Transverse colon (tissue), 4 donors: ENCODE data around the gene HPX. TPM values are rescaled to one million over a fixed set of nuclear protein-coding genes. Genes with fewer than 3 reads are reported as not detected.
A peak's percentile ranks its signal among the peaks of the same experiment; 100 is the strongest.

Experiments
- DNase-seq: peaks from one replicate; pipeline ENCODE4 v3.0.0-alpha.2; 2019
- H3K27ac ChIP-seq, 4 donors: fragments of 200-600 bp; sonication (generic); 2 replicates each; pipeline ENCODE4 v1.5.1; 2016 to 2018; ENCODE audit warnings: inconsistent platforms in 4 of 4
- H3K27me3 ChIP-seq: fragments of 200-600 bp; sonication (generic); 2 replicates; pipeline ENCODE4 v1.5.1; 2017; ENCODE audit warnings: inconsistent platforms
- H3K36me3 ChIP-seq, 4 donors: fragments of 200-600 bp; sonication (generic); 2 replicates each; pipeline ENCODE4 v1.5.1; 2017 to 2019; ENCODE audit warnings: inconsistent platforms in 4 of 4
- H3K4me1 ChIP-seq, 4 donors: fragments of 200-600 bp; sonication (generic); 2 replicates each; pipeline ENCODE4 v1.5.1; 2017 to 2020; ENCODE audit warnings: inconsistent platforms in 4 of 4
- H3K4me3 ChIP-seq, 4 donors: fragments of 200-600 bp; sonication (generic); 1 replicate in 1 of 4; 2 replicates in 3 of 4; pipeline versions ENCODE4 v1.5.1 to v1.6.1; 2017 to 2019; ENCODE audit warnings: inconsistent platforms in 4 of 4
- H3K9me3 ChIP-seq, 2 donors: fragments of 200-600 bp; sonication (generic); 2 replicates each; pipeline ENCODE4 v1.5.1; 2017 to 2019; ENCODE audit warnings: inconsistent platforms in 2 of 2
- EP300 ChIP-seq: sonication (generic); formaldehyde crosslinking; IDR thresholded peaks from one replicate; pipeline ENCODE4 v1.6.1; 2017; ENCODE audit warnings: antibody characterized with exemption, low read depth
- POLR2A ChIP-seq: fragments of 450-650 bp; IDR thresholded peaks from one replicate; pipeline ENCODE4 v1.6.1; 2016; ENCODE audit warnings: antibody characterized with exemption, mild to moderate bottlenecking, moderate library complexity
- POLR2AphosphoS5 ChIP-seq, 3 donors: sonication (generic); formaldehyde crosslinking; IDR thresholded peaks; one replicate each; pipeline ENCODE4 v1.6.1; 2016; ENCODE audit warnings: antibody characterized with exemption in 3 of 3
- WGBS, 2 donors: methylation state at CpG; one replicate each; pipeline ENCODE4 v1.1.5; 2018; ENCODE audit warnings: low coverage in 1 of 2; 5-methylcytosine and 5-hydroxymethylcytosine counted together
- in situ Hi-C, 4 donors: fragments of 200-750 bp; cut with MboI; loops; one replicate each; pipeline versions ENCODE4 v1.15.0 to v1.15.1; 2017; ENCODE audit warnings: low sequenced_read_pairs in 3 of 4, low pct_ligation_motif_present in 1 of 4, low pct_unique_long_range_greater_than_20kb in 1 of 4
- intact Hi-C: fragments of 100-400 bp; cut with DNase I; formaldehyde crosslinking; loops from one replicate; pipeline ENCODE4 v1.15.1; 2023; ENCODE audit warnings: low total_unique reads
- total RNA-seq, 4 donors: library from RNA; depleted of rRNA; stranded (reverse); fragments of >200 nt; gene quantifications; one replicate each; pipeline ENCODE4 v1.1.0, GENCODE V29; 2016
- TF ChIP-seq, protein P1 (sequence below), 5 experiments: fragments of 200-600 bp in 3 of 5; fragments of 450-650 bp in 2 of 5; sonication (generic) in 3 of 5; IDR thresholded peaks; 1 replicate in 2 of 5; 2 replicates in 3 of 5; pipeline ENCODE4 v1.5.1; 2016 to 2017; ENCODE audit warnings: antibody characterized with exemption in 5 of 5, inconsistent platforms in 3 of 5, mild to moderate bottlenecking in 2 of 5, moderate library complexity in 1 of 5

Gene HPX
- total RNA-seq, 4 donors from 2014 or later, result 1.8 to 4.6 TPM; not detected in 2

DNA sequence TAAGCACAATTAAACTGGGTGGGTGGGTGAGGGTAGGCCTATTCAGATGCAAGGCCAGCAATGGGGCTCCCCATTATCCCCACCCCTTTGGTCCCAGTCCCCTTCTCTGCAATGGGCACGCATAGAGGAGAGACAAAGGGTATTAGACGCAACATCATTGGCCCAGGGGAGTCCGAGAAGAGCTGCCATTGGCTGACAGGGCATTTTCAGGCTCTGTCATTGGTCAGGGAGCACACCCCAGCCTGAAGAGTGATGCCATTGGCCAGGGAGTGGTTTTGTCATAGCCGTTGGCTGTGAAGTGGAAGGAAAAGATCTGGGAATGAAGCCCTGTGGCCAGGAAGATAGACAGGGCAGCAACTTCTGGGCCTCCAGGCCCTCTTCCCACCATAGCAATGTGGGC, 35.8 kb upstream of the HPX start:
- TF ChIP-seq EP300 (no peak), POLR2AphosphoS5 (IDR thresholded peaks at IDR 0.05) (no peak), POLR2A (no peak)
- TF ChIP-seq, protein P1, sequence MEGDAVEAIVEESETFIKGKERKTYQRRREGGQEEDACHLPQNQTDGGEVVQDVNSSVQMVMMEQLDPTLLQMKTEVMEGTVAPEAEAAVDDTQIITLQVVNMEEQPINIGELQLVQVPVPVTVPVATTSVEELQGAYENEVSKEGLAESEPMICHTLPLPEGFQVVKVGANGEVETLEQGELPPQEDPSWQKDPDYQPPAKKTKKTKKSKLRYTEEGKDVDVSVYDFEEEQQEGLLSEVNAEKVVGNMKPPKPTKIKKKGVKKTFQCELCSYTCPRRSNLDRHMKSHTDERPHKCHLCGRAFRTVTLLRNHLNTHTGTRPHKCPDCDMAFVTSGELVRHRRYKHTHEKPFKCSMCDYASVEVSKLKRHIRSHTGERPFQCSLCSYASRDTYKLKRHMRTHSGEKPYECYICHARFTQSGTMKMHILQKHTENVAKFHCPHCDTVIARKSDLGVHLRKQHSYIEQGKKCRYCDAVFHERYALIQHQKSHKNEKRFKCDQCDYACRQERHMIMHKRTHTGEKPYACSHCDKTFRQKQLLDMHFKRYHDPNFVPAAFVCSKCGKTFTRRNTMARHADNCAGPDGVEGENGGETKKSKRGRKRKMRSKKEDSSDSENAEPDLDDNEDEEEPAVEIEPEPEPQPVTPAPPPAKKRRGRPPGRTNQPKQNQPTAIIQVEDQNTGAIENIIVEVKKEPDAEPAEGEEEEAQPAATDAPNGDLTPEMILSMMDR (IDR thresholded peaks at IDR 0.05), result no peak
- intact Hi-C loops, result no loop called here
- in situ Hi-C loops, result loop anchor here in 1 of 4 donors (10.0 kb wide), 1 partner anchor 128 kb away; the partner anchor contains the start of genes ILK and RRP8
- Histone ChIP-seq H3K36me3 (peaks cover 0 to 9% (median 0%) of the 10 kb centered on the region in 4 donors), H3K27me3 (no peaks in the 10 kb centered on the region), H3K27ac (peak overlapping the region in 3 of 4 donors; percentile 92 to 99 (median 97)), H3K4me3 (no peak overlapping the region), H3K9me3 (no peaks in the 10 kb centered on the region), H3K4me1 (peaks cover 9 to 48% (median 44%) of the 10 kb centered on the region in 4 donors)
- no peak for DNase-seq
- 88% methylated on average over 4 of the region's 4 CpGs; no CpG with 5 or more reads in 1 of the 2 donors for WGBS, 2 donors

DNA sequence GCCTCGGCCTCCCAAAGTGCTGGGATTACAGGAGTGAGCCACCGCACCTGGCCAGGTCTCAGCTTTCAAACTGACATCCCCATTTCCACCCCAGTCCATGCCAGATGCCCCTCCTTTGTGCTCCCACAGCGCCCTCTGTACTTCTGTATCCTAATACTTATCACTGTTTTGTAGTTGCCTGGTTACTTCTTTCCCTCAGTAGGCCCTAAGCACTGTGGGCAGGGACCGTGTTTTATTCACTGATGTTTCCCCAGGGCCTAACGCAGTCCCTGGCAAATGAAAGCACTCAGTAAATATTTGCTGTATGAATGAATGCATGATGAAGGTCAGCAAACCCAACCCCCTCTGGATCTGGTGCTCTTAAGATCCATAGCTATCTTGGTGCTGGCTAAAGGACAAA, 35.1 kb upstream of the HPX start:
- no peaks in the 10 kb centered on the region for H3K27me3 ChIP-seq
- no peak overlapping the region for H3K4me3 ChIP-seq
- H3K4me1 ChIP-seq, result peaks cover 9 to 52% (median 44%) of the 10 kb centered on the region in 4 donors
- TF ChIP-seq, protein P1 (IDR thresholded peaks at IDR 0.05), result no peak
- TF ChIP-seq POLR2A (no peak), EP300 (no peak), POLR2AphosphoS5 (IDR thresholded peaks at IDR 0.05) (no peak)
- H3K27ac ChIP-seq, result peak overlapping the region; percentile 92 to 99 (median 97)
- in situ Hi-C loops, result loop anchor here in 1 of 4 donors (10.0 kb wide), 1 partner anchor 129 kb away; the partner anchor contains the start of genes ILK and RRP8
- no peak for DNase-seq
- no peaks in the 10 kb centered on the region for H3K9me3 ChIP-seq
- peaks cover 0 to 9% (median 0%) of the 10 kb centered on the region in 4 donors for H3K36me3 ChIP-seq
- 70% methylated on average over 5 of the region's 5 CpGs; no CpG with 5 or more reads in 1 of the 2 donors for WGBS, 2 donors
- intact Hi-C loops, result no loop called here

DNA sequence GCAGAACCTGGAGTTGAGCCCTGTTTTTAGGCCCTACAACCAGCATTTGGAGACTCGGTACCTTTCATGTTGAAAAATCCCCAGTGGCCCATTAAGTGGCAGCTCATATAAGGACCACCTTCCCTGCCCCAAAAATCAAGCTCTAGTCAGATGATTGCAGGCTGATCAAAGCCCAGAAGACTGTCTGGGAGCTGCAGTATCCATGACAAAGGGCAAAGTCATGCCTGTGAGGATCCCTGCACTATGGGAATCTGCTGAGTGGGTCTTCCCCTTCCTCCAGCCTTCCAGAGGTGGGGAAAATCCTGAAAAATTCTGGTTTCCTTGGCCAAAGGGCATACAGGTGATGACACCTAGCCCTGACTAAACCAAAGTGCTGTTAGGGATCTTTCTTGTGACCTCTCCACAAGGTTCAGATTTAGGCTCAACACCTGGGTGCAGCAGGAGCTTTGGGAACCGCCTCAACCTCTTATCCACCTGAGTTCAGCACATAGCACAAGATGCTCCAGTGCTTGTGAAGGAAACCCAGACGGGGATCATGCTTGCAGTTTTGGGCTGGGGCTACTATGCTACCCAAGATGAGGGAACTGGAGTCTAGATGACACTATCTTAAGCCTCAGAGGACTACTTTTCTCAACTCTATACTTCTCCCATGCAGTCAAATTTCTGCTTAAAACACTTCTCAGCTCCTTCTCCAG, 34.2 kb upstream of the HPX start:
- H3K4me3 ChIP-seq, result peak overlapping the region in 1 of 4 donors; percentile 75

DNA sequence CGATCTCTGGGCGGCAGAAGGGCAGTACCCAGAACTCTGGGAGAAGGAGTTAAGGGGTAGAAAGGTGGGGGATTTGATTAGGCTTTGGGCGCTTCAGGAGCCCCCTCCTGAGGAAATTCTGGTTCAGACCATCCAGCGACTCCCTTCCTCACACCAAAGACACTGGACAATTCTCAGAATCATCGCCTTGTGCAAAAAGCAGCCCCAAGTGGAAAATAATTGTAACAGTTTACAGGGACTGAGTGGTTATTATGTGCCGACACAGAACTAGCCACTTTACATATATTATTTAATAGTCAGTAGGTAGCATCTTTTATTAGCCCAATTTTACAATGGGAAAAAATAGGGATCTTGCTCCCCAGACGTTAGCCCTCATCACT, 33.6 kb upstream of the HPX start:
- TF ChIP-seq, protein P1 (IDR thresholded peaks at IDR 0.05), result peak in 1 of 5 experiments; percentile 4
- no peak for TF ChIP-seq EP300
- peak; percentile 0 for TF ChIP-seq POLR2A
- TF ChIP-seq POLR2AphosphoS5 (IDR thresholded peaks at IDR 0.05), result no peak
- WGBS, 2 donors, result 15% methylated on average over 7 of the region's 7 CpGs; no CpG with 5 or more reads in 1 of the 2 donors
- no peaks in the 10 kb centered on the region for H3K9me3 ChIP-seq
- H3K4me3 ChIP-seq, result peak overlapping the region in 3 of 4 donors; percentile 55 to 75 (median 69)
- H3K36me3 ChIP-seq, result peaks cover 0 to 9% (median 0%) of the 10 kb centered on the region in 4 donors
- H3K4me1 ChIP-seq, result peaks cover 17 to 54% (median 41%) of the 10 kb centered on the region in 4 donors
- intact Hi-C loops, result no loop called here
- no peak for DNase-seq
- no peaks in the 10 kb centered on the region for H3K27me3 ChIP-seq
- in situ Hi-C loops, result loop anchor here in 1 of 4 donors (10.0 kb wide), 1 partner anchor 130 kb away; the partner anchor contains the start of genes ILK and RRP8
- peak overlapping the region; percentile 92 to 99 (median 97) for H3K27ac ChIP-seq

More for the DNA sequence above, 34.2 kb upstream of the HPX start:
- 66% methylated on average over 3 of the region's 3 CpGs; no CpG with 5 or more reads in 1 of the 2 donors for WGBS, 2 donors
- peaks cover 11 to 54% (median 38%) of the 10 kb centered on the region in 4 donors for H3K4me1 ChIP-seq
- no peak for TF ChIP-seq POLR2A
- TF ChIP-seq, protein P1 (IDR thresholded peaks at IDR 0.05), result no peak
- no peak for TF ChIP-seq POLR2AphosphoS5 (IDR thresholded peaks at IDR 0.05)
- no peak for TF ChIP-seq EP300
- no peaks in the 10 kb centered on the region for H3K27me3 ChIP-seq
- peaks cover 0 to 9% (median 0%) of the 10 kb centered on the region in 4 donors for H3K36me3 ChIP-seq
- DNase-seq, result no peak
- peak overlapping the region; percentile 92 to 99 (median 97) for H3K27ac ChIP-seq
- intact Hi-C loops (no loop called here), in situ Hi-C loops (loop anchor here in 1 of 4 donors (10.0 kb wide), 1 partner anchor 130 kb away; the partner anchor contains the start of genes ILK and RRP8)
- H3K9me3 ChIP-seq, result no peaks in the 10 kb centered on the region
